Panc1 (cell line): ENCODE data around the gene LIPC.

ENCODE experiments used
- POLR2AphosphoS5 ChIP-seq: IDR thresholded peaks from 2 replicates; pipeline ENCODE4 v1.6.1; 2012; ENCODE audit warnings: mild to moderate bottlenecking, low read depth, low read length, moderate library complexity
- TF ChIP-seq, protein P1 (sequence below): fragments of 450-650 bp; IDR thresholded peaks from 2 replicates; pipeline ENCODE4 v1.5.1; 2017; ENCODE audit warnings: mild to moderate bottlenecking

DNA sequence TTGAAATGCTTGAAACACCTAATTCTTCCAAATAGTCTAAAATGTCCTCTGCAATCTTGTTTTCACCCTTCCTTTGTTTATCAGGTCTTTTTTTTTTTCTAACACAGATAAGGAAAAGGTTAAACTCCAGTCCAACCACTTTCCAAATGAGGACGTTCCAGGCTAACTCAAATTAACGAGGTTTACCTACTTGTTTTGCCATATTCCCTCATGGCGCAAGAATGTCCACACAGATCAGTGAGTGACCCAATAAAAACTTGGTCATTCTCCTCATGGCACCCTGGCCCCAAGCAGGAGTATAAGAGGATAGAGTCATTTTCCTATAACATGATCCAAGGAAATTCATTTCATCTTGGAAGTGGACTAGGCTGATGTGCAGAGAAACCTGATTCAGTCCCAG lies 6.6 kb upstream of the LIPC start:
- TF ChIP-seq, protein P1, sequence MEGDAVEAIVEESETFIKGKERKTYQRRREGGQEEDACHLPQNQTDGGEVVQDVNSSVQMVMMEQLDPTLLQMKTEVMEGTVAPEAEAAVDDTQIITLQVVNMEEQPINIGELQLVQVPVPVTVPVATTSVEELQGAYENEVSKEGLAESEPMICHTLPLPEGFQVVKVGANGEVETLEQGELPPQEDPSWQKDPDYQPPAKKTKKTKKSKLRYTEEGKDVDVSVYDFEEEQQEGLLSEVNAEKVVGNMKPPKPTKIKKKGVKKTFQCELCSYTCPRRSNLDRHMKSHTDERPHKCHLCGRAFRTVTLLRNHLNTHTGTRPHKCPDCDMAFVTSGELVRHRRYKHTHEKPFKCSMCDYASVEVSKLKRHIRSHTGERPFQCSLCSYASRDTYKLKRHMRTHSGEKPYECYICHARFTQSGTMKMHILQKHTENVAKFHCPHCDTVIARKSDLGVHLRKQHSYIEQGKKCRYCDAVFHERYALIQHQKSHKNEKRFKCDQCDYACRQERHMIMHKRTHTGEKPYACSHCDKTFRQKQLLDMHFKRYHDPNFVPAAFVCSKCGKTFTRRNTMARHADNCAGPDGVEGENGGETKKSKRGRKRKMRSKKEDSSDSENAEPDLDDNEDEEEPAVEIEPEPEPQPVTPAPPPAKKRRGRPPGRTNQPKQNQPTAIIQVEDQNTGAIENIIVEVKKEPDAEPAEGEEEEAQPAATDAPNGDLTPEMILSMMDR = no peak
- no peak for TF ChIP-seq POLR2AphosphoS5
